Type B pancreatic cell (in vitro differentiated cells): ENCODE results near the gene SLC52A1. TPM values are rescaled to one million over a fixed set of nuclear protein-coding genes. Genes with fewer than 3 reads are reported as not detected.

Experiments used
- DNase-seq: peaks from one replicate; pipeline ENCODE4 v3.0.0; 2021; ENCODE audit warnings: mixed read lengths; ENCODE audit not compliant: unreplicated experiment; ENCODE audit errors: extremely low spot score
- H3K27ac Mint-ChIP-seq: 2 replicates; pipeline ENCODE4 v1.8.0; 2021; ENCODE audit warnings: mild to moderate bottlenecking, mixed read lengths
- H3K27me3 Mint-ChIP-seq: 2 replicates; pipeline ENCODE4 v1.8.0; 2021; ENCODE audit warnings: mixed read lengths
- H3K36me3 Mint-ChIP-seq: 2 replicates; pipeline ENCODE4 v1.8.0; 2021; ENCODE audit warnings: mixed read lengths
- H3K4me1 Mint-ChIP-seq: one replicate; pipeline ENCODE4 v1.8.0; 2021; ENCODE audit warnings: mixed read lengths; ENCODE audit not compliant: unreplicated experiment
- H3K4me3 Mint-ChIP-seq: 2 replicates; pipeline ENCODE4 v1.8.0; 2021; ENCODE audit warnings: mild to moderate bottlenecking, mixed read lengths
- H3K9me3 Mint-ChIP-seq: 2 replicates; pipeline ENCODE4 v1.8.0; 2021; ENCODE audit warnings: mixed read lengths
- CTCF ChIP-seq: fragments of 200-600 bp; sonication (generic); conservative IDR thresholded peaks from 2 replicates; pipeline ENCODE4 v1.5.0; 2021; ENCODE audit warnings: antibody characterized with exemption, mild to moderate bottlenecking
- total RNA-seq: library from RNA; stranded (reverse); gene quantifications from 2 replicates; pipeline ENCODE4 v1.2.1, GENCODE V29; 2021; ENCODE audit warnings: low replicate concordance

Gene SLC52A1
- total RNA-seq, 1 donor from 2014 or later: 0.19 TPM

- no peak overlapping the region for H3K4me3 Mint-ChIP-seq
- peak overlapping the region; percentile 78 for H3K27ac Mint-ChIP-seq
- peaks cover 10% of the 10 kb centered on the region for H3K4me1 Mint-ChIP-seq
- DNase-seq: no peak
- H3K36me3 Mint-ChIP-seq: no peaks in the 10 kb centered on the region
- H3K27me3 Mint-ChIP-seq: no peaks in the 10 kb centered on the region
- TF ChIP-seq CTCF: no peak
- no peaks in the 10 kb centered on the region for H3K9me3 Mint-ChIP-seq
Observed at GRCh38 chr17:5049314-5049841, 14.2 kb upstream of the SLC52A1 start.

- no peaks in the 10 kb centered on the region for H3K9me3 Mint-ChIP-seq
- H3K4me1 Mint-ChIP-seq: peaks cover 10% of the 10 kb centered on the region
- H3K27ac Mint-ChIP-seq: no peak overlapping the region
- TF ChIP-seq CTCF: no peak
- no peaks in the 10 kb centered on the region for H3K27me3 Mint-ChIP-seq
- no peak for DNase-seq
- H3K4me3 Mint-ChIP-seq: no peak overlapping the region
- no peaks in the 10 kb centered on the region for H3K36me3 Mint-ChIP-seq
Observed at GRCh38 chr17:5047446-5047845, 12.2 kb upstream of the SLC52A1 start.

- no peak for TF ChIP-seq CTCF
- peaks cover 9% of the 10 kb centered on the region for H3K4me1 Mint-ChIP-seq
Observed at GRCh38 chr17:5045496-5045895, 10.3 kb upstream of the SLC52A1 start.

GRCh38 chr17:5044630-5045029, 9.4 kb upstream of the SLC52A1 start:
- TF ChIP-seq CTCF: no peak
- no peak overlapping the region for H3K27ac Mint-ChIP-seq
- H3K27me3 Mint-ChIP-seq: peaks cover 3% of the 10 kb centered on the region
- no peak overlapping the region for H3K4me3 Mint-ChIP-seq
- H3K36me3 Mint-ChIP-seq: no peaks in the 10 kb centered on the region
- H3K4me1 Mint-ChIP-seq: peaks cover 2% of the 10 kb centered on the region
- no peaks in the 10 kb centered on the region for H3K9me3 Mint-ChIP-seq
- no peak for DNase-seq

More at GRCh38 chr17:5045496-5045895, 10.3 kb upstream of the SLC52A1 start:
- Mint-ChIP-seq H3K36me3 (no peaks in the 10 kb centered on the region), H3K4me3 (no peak overlapping the region), H3K9me3 (no peaks in the 10 kb centered on the region), H3K27ac (no peak overlapping the region), H3K27me3 (no peaks in the 10 kb centered on the region)
- no peak for DNase-seq

GRCh38 chr17:5043524-5043923, 8.3 kb upstream of the SLC52A1 start:
- no peaks in the 10 kb centered on the region for H3K4me1 Mint-ChIP-seq
- DNase-seq: no peak
- peaks cover 4% of the 10 kb centered on the region for H3K27me3 Mint-ChIP-seq
- H3K36me3 Mint-ChIP-seq: no peaks in the 10 kb centered on the region
- no peak overlapping the region for H3K4me3 Mint-ChIP-seq
- H3K9me3 Mint-ChIP-seq: no peaks in the 10 kb centered on the region
- TF ChIP-seq CTCF: no peak
- H3K27ac Mint-ChIP-seq: no peak overlapping the region
